ENCODE measurements around the gene ST7.

Gene ST7

DNA sequence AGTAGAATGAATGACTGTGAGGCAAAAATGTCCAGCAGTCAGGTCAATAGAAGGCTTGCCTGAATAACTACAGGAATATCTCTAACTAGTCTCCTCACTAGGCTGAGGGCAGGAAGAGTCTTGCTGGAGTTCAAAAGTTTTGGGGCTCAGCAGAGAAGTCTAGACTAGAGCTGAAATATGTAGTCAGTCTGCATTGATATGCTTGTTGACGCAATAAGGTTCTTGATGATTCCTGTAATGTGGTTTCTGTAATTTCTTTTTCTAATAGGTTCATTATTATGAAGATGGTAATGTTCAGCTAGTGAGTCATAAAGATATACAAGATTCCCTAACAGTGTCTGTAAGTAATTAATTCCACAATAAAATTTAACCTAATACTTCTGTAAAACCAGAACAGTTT lies 41.5 kb upstream of the ST7 start:
- Histone ChIP-seq H3K4me2 (ENCODE audit: low read depth, low read length, poor library complexity, severe bottlenecking) (no peak overlapping the region), H3K36me3 (ENCODE audit: insufficient read depth, low read length) (peaks cover 93% of the 10 kb centered on the region), H3K79me2 (ENCODE audit: insufficient read depth, low read length) (no peaks in the 10 kb centered on the region; the same call in 1 of the 2 replicates)

DNA sequence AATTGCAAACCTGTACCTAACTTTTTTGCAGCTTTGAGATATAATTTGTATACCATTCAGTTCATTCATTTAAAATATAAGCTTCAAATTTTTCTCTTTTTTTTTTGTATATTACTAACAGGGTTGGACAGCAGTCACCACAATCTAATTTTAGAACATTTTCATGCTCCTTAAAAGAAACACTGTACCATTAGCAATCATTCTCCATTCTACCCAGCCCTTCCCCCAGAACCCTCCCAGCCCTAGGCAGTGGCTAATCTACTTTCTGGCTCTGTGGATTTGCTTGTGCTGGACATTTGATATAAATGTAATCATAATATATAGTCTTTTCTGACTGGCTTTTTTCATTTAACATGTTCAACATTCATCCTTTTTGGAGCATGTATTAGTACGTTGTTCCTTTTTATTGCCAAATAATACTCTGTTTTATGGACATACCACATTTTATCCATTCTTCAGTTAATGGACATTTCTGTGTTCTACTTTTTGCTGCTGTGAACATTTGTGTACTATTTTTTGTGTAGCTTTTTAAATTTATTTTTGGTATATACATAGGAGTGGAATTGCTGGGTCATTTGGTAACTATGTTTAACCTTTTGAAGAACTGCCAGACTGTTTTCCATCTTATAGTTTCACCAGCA lies 40.9 kb upstream of the ST7 start:
- no peaks in the 10 kb centered on the region; the same call in 1 of the 2 replicates for H3K9me3 ChIP-seq (ENCODE audit: insufficient read depth, low read depth, low read length)
- no peaks in the 10 kb centered on the region for H3K4me1 ChIP-seq (ENCODE audit: insufficient read depth, low read length, poor library complexity, severe bottlenecking)
- peaks cover 93% of the 10 kb centered on the region for H3K36me3 ChIP-seq (ENCODE audit: insufficient read depth, low read length)
- no peak overlapping the region for H3K4me3 ChIP-seq (ENCODE audit: low read length, poor library complexity, severe bottlenecking)
- H2AFZ ChIP-seq (ENCODE audit: low read length): no peak overlapping the region
- H3K27me3 ChIP-seq (ENCODE audit: insufficient read depth, low read length, poor library complexity, severe bottlenecking): no peaks in the 10 kb centered on the region
- H3K4me2 ChIP-seq (ENCODE audit: low read depth, low read length, poor library complexity, severe bottlenecking): no peak overlapping the region
- H3K79me2 ChIP-seq (ENCODE audit: insufficient read depth, low read length): no peaks in the 10 kb centered on the region
- H3K9me2 ChIP-seq (replicated peaks; ENCODE audit: low read depth, low read length): no peaks in the 10 kb centered on the region
- peaks cover 3% of the 10 kb centered on the region for H4K20me1 ChIP-seq (ENCODE audit: insufficient read depth, low read length, poor library complexity, severe bottlenecking)
- no peaks in the 10 kb centered on the region for H3F3A ChIP-seq (ENCODE audit: low read depth)
- TF ChIP-seq, protein P1, sequence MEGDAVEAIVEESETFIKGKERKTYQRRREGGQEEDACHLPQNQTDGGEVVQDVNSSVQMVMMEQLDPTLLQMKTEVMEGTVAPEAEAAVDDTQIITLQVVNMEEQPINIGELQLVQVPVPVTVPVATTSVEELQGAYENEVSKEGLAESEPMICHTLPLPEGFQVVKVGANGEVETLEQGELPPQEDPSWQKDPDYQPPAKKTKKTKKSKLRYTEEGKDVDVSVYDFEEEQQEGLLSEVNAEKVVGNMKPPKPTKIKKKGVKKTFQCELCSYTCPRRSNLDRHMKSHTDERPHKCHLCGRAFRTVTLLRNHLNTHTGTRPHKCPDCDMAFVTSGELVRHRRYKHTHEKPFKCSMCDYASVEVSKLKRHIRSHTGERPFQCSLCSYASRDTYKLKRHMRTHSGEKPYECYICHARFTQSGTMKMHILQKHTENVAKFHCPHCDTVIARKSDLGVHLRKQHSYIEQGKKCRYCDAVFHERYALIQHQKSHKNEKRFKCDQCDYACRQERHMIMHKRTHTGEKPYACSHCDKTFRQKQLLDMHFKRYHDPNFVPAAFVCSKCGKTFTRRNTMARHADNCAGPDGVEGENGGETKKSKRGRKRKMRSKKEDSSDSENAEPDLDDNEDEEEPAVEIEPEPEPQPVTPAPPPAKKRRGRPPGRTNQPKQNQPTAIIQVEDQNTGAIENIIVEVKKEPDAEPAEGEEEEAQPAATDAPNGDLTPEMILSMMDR (conservative IDR thresholded peaks at IDR 0.05; ENCODE audit: low read length): no peak
- no peak for TF ChIP-seq EZH2phosphoT487 (IDR thresholded peaks at IDR 0.05; ENCODE audit: borderline replicate concordance)
- no peak overlapping the region for H3K9ac ChIP-seq (ENCODE audit: low read depth, low read length, poor library complexity, severe bottlenecking)

More for the DNA sequence above, 41.5 kb upstream of the ST7 start:
- Histone ChIP-seq H3K9me2 (replicated peaks; ENCODE audit: low read depth, low read length) (no peaks in the 10 kb centered on the region), H3F3A (ENCODE audit: low read depth) (no peaks in the 10 kb centered on the region), H3K4me1 (ENCODE audit: insufficient read depth, low read length, poor library complexity, severe bottlenecking) (no peaks in the 10 kb centered on the region), H3K9me3 (ENCODE audit: insufficient read depth, low read depth, low read length) (no peaks in the 10 kb centered on the region; the same call in 1 of the 2 replicates), H3K4me3 (ENCODE audit: low read length, poor library complexity, severe bottlenecking) (no peak overlapping the region), H2AFZ (ENCODE audit: low read length) (no peak overlapping the region), H3K9ac (ENCODE audit: low read depth, low read length, poor library complexity, severe bottlenecking) (no peak overlapping the region), H3K27me3 (ENCODE audit: insufficient read depth, low read length, poor library complexity, severe bottlenecking) (no peaks in the 10 kb centered on the region), H4K20me1 (ENCODE audit: insufficient read depth, low read length, poor library complexity, severe bottlenecking) (peaks cover 3% of the 10 kb centered on the region)
- TF ChIP-seq, protein P1 (conservative IDR thresholded peaks at IDR 0.05; ENCODE audit: low read length): no peak
- TF ChIP-seq EZH2phosphoT487 (IDR thresholded peaks at IDR 0.05; ENCODE audit: borderline replicate concordance): no peak

DNA sequence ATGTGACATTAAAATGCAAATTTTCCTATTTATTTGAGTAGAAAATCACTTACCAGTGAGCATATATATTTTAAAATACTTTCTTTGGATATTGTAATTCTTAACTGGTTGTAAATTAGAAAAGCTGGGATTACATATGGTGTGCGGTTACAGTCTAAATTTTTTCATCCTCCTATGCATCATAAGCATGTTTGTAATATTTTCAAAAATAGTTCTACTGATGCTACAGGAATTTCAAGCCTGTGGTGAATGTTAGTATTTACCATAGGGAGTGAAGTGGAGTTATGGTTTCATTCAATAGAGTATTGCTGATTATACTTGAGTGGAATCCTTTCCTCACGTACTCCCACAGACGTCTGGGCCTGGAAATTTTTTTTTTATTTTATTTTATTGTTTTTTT lies 34.6 kb upstream of the ST7 start:
- H3K9me2 ChIP-seq (replicated peaks; ENCODE audit: low read depth, low read length): no peaks in the 10 kb centered on the region
- H3K79me2 ChIP-seq (ENCODE audit: insufficient read depth, low read length): no peaks in the 10 kb centered on the region
- H3F3A ChIP-seq (ENCODE audit: low read depth): no peaks in the 10 kb centered on the region
- H2AFZ ChIP-seq (ENCODE audit: low read length): no peak overlapping the region
- no peaks in the 10 kb centered on the region for H4K20me1 ChIP-seq (ENCODE audit: insufficient read depth, low read length, poor library complexity, severe bottlenecking)
- no peak overlapping the region for H3K4me3 ChIP-seq (ENCODE audit: low read length, poor library complexity, severe bottlenecking)
- H3K4me2 ChIP-seq (ENCODE audit: low read depth, low read length, poor library complexity, severe bottlenecking): no peak overlapping the region
- no peaks in the 10 kb centered on the region for H3K27me3 ChIP-seq (ENCODE audit: insufficient read depth, low read length, poor library complexity, severe bottlenecking)
- H3K36me3 ChIP-seq (ENCODE audit: insufficient read depth, low read length): peaks cover 50% of the 10 kb centered on the region
- TF ChIP-seq EZH2phosphoT487 (IDR thresholded peaks at IDR 0.05; ENCODE audit: borderline replicate concordance): no peak
- TF ChIP-seq, protein P1 (conservative IDR thresholded peaks at IDR 0.05; ENCODE audit: low read length): no peak
- no peaks in the 10 kb centered on the region for H3K9me3 ChIP-seq (ENCODE audit: insufficient read depth, low read depth, low read length)
- H3K4me1 ChIP-seq (ENCODE audit: insufficient read depth, low read length, poor library complexity, severe bottlenecking): peaks cover 3% of the 10 kb centered on the region
- H3K9ac ChIP-seq (ENCODE audit: low read depth, low read length, poor library complexity, severe bottlenecking): no peak overlapping the region
